Colonic mucosa (tissue), 4 donors: Measurements from ENCODE around the gene WNK2. TPM values are rescaled to one million over a fixed set of nuclear protein-coding genes. Genes with fewer than 3 reads are reported as not detected.

ENCODE experiments used
- DNase-seq: peaks from one replicate; pipeline ENCODE4 v3.0.0-alpha.2; 2020
- H3K27ac ChIP-seq: fragments of 200-600 bp; one replicate; pipeline ENCODE4 v1.8.0; 2021
- H3K27me3 ChIP-seq: fragments of 200-600 bp; one replicate; pipeline ENCODE4 v1.8.0; 2021
- H3K36me3 ChIP-seq: fragments of 200-600 bp; one replicate; pipeline ENCODE4 v1.8.0; 2021
- H3K4me1 ChIP-seq: fragments of 200-600 bp; one replicate; pipeline ENCODE4 v1.8.0; 2021; ENCODE audit warnings: mild to moderate bottlenecking
- H3K4me3 ChIP-seq: fragments of 200-600 bp; one replicate; pipeline ENCODE4 v1.8.0; 2021
- H3K9ac ChIP-seq, 2 donors: one replicate each; pipeline ENCODE4 v1.7.0; 2013; ENCODE audit warnings: control low read depth in 2 of 2, low read depth in 2 of 2, low read length in 2 of 2
- H3K9me3 ChIP-seq: fragments of 200-600 bp; one replicate; pipeline ENCODE4 v1.8.0; 2021
- CTCF ChIP-seq: fragments of 200-600 bp; IDR thresholded peaks from one replicate; pipeline ENCODE4 v1.8.0; 2022; ENCODE audit warnings: antibody characterized with exemption, mild to moderate bottlenecking
- intact Hi-C: fragments of 100-400 bp; cut with DNase I; formaldehyde crosslinking; loops from one replicate; pipeline ENCODE4 v1.14.1; 2022
- total RNA-seq, 2 donors: library from RNA; stranded (reverse); fragmentation: NEBNext Ultra II Directional in 1 of 2; extraction: Animal tissue kit (Norgen Biotek cat#: 25700) in 1 of 2; gene quantifications; one replicate each; pipeline ENCODE4 v1.2.1, GENCODE V29; 2021
- donor health status: healthy.
- donor health status: DM: no; HTN: no; CAD: no.
- donor health status: DM: no; HTN: no; CAD: no.

WNK2 gene
- total RNA-seq, 2 donors from 2014 or later, result 161 to 238 TPM

GRCh38 chr9:93252781-93253530, 69.0 kb downstream of the WNK2 start:
- no peaks in the 10 kb centered on the region for H3K36me3 ChIP-seq
- intact Hi-C loops, result no loop called here
- H3K9me3 ChIP-seq, result no peaks in the 10 kb centered on the region
- no peak for TF ChIP-seq CTCF
- H3K27ac ChIP-seq, result no peak overlapping the region
- no peak overlapping the region for H3K9ac ChIP-seq
- H3K4me1 ChIP-seq, result no peaks in the 10 kb centered on the region
- no peaks in the 10 kb centered on the region for H3K27me3 ChIP-seq
- no peak overlapping the region for H3K4me3 ChIP-seq
- DNase-seq, result no peak

GRCh38 chr9:93253633-93254032, 69.7 kb downstream of the WNK2 start:
- H3K4me1 ChIP-seq, result no peaks in the 10 kb centered on the region
- no peak for TF ChIP-seq CTCF
- no peak for DNase-seq
- H3K27me3 ChIP-seq, result no peaks in the 10 kb centered on the region
- no peak overlapping the region for H3K27ac ChIP-seq
- no peak overlapping the region for H3K4me3 ChIP-seq
- intact Hi-C loops, result no loop called here
- H3K9ac ChIP-seq, result no peak overlapping the region
- no peaks in the 10 kb centered on the region for H3K9me3 ChIP-seq
- no peaks in the 10 kb centered on the region for H3K36me3 ChIP-seq

- Histone ChIP-seq H3K9me3 (no peaks in the 10 kb centered on the region), H3K9ac (no peak overlapping the region), H3K4me1 (no peaks in the 10 kb centered on the region), H3K27me3 (no peaks in the 10 kb centered on the region), H3K27ac (no peak overlapping the region), H3K36me3 (no peaks in the 10 kb centered on the region), H3K4me3 (no peak overlapping the region)
- no peak for TF ChIP-seq CTCF
- no peak for DNase-seq
- intact Hi-C loops, result no loop called here
Measured at GRCh38 chr9:93254061-93254481, 70.1 kb downstream of the WNK2 start.

GRCh38 chr9:93254806-93255493, 71.0 kb downstream of the WNK2 start:
- no peak overlapping the region for H3K4me3 ChIP-seq
- TF ChIP-seq CTCF, result no peak
- H3K9ac ChIP-seq, result no peak overlapping the region
- H3K27ac ChIP-seq, result no peak overlapping the region
- H3K9me3 ChIP-seq, result no peaks in the 10 kb centered on the region
- intact Hi-C loops, result no loop called here
- H3K27me3 ChIP-seq, result no peaks in the 10 kb centered on the region
- H3K36me3 ChIP-seq, result no peaks in the 10 kb centered on the region
- no peaks in the 10 kb centered on the region for H3K4me1 ChIP-seq
- DNase-seq, result no peak

GRCh38 chr9:93255494-93255867, 71.5 kb downstream of the WNK2 start:
- no peaks in the 10 kb centered on the region for H3K36me3 ChIP-seq
- H3K27ac ChIP-seq, result no peak overlapping the region
- H3K4me3 ChIP-seq, result no peak overlapping the region
- intact Hi-C loops, result no loop called here
- no peak for TF ChIP-seq CTCF
- H3K9me3 ChIP-seq, result no peaks in the 10 kb centered on the region
- no peaks in the 10 kb centered on the region for H3K27me3 ChIP-seq
- no peaks in the 10 kb centered on the region for H3K4me1 ChIP-seq
- no peak overlapping the region for H3K9ac ChIP-seq
- DNase-seq, result no peak
